Omental fat pad (tissue), 4 donors: ENCODE measurements around the gene SORCS1. TPM values are rescaled to one million over a fixed set of nuclear protein-coding genes. Genes with fewer than 3 reads are reported as not detected.

Source experiments
- ATAC-seq: fragments of 150-250 bp; one replicate; pipeline ENCODE4 v1.9.1; 2016; ENCODE audit warnings: mild to moderate bottlenecking, moderate library complexity; ENCODE audit not compliant: low FRiP score
- DNase-seq: peaks from one replicate; pipeline ENCODE4 v3.0.0-alpha.2; 2019; ENCODE audit warnings: low spot score
- CTCF ChIP-seq, 3 donors: fragments of 450-650 bp; IDR thresholded peaks; one replicate each; pipeline ENCODE4 v1.5.1; 2016 to 2017; ENCODE audit warnings: antibody characterized with exemption in 3 of 3, mild to moderate bottlenecking in 3 of 3, moderate library complexity in 2 of 3
- total RNA-seq, 4 donors: library from RNA; depleted of rRNA; stranded (reverse); fragments of >200 nt; gene quantifications; one replicate each; pipeline ENCODE4 v1.1.0, GENCODE V29; 2016

Gene SORCS1
- total RNA-seq, 4 donors from 2014 or later, result 0.09 to 1.3 (median 0.37) TPM

DNA sequence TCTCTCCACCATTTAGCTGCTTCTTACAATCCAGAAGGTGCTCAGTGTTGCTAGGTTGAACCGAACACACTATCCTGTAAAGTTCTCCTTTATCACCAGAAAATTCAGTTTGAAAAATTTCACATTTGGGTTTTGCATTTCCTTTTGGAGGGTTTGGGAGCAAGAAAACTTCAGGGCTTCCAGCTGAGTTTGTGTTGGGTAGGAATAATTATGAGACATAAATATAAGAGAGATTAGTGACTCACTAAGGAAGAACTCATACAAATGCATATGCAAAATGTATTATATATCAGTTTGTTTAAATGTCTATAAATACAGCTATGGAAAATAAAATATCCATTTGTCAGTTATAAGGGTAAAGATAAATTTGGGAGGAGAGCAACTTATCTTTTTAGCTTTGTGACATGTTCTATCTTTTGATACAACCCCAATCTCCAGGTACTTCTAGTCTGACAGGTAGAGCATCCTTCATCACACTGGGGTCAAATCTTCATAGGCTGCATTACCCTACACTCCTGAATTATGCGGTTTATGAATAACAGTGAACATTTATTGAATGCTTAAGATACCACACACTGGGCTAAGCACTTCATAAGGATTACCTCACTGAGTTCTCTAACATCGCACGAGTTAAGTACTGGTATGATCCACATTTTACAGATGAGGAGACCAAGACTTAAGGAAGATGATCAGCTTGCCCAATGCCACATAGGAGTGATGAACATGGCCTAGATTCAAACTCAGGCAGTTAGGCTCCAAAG, 304.4 kb downstream of the SORCS1 start:
- no peak for TF ChIP-seq CTCF (IDR thresholded peaks at IDR 0.05)
- DNase-seq (no peak), ATAC-seq (no peak)

GRCh38 chr10:106857728-106858127, 306.8 kb downstream of the SORCS1 start:
- DNase-seq (no peak), ATAC-seq (no peak)
- no peak for TF ChIP-seq CTCF (IDR thresholded peaks at IDR 0.05)

GRCh38 chr10:106857213-106857612, 307.3 kb downstream of the SORCS1 start:
- TF ChIP-seq CTCF (IDR thresholded peaks at IDR 0.05), result no peak
- ATAC-seq (no peak), DNase-seq (no peak)

DNA sequence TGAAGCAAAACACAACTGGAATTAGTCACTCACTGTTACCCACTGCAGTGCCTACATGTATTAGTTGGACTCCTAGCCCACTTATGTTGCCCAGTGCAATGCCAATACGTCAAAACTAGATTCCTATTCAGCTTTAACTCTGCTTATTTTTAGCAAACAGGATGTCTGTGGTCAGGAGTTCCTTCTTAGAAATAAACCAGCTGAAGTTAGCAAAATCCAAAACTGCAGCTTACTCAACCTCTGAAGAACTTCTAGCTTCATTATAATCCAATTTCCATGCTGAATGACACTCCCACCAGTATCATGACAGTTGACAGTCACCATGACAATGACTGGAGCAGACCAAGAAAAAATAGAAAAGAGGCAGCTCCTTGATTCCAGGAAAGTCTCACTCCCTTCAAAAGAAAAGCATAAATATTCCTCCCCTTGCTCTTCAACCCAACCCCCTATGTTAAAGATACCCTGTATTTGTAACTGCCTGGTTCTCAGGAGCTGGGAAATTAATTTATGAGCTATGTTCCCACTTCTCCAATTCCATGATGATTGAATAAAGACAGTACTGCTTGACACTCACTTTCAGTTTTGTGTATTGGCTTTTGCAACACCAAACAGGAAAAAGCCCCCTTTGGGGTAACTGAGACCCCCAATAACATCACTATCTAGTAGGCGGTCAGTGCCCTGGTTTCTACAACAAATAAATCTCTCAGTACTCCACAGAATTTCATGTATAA, 327.4 kb downstream of the SORCS1 start:
- no peak for ATAC-seq
- no peak for DNase-seq
- no peak for TF ChIP-seq CTCF (IDR thresholded peaks at IDR 0.05)

GRCh38 chr10:106832846-106833245, 331.7 kb downstream of the SORCS1 start:
- DNase-seq (no peak), ATAC-seq (no peak)
- TF ChIP-seq CTCF (IDR thresholded peaks at IDR 0.05), result no peak

- DNase-seq (no peak), ATAC-seq (no peak)
- no peak for TF ChIP-seq CTCF (IDR thresholded peaks at IDR 0.05)
Observed at GRCh38 chr10:106830471-106830870, 334.0 kb downstream of the SORCS1 start.

GRCh38 chr10:106830006-106830405, 334.5 kb downstream of the SORCS1 start:
- DNase-seq (no peak), ATAC-seq (no peak)
- TF ChIP-seq CTCF (IDR thresholded peaks at IDR 0.05), result no peak
